Prostate gland (tissue), 2 donors: ENCODE results near the gene GAB2. TPM values are rescaled to one million over a fixed set of nuclear protein-coding genes. Genes with fewer than 3 reads are reported as not detected.

Experiments
- DNase-seq: peaks from one replicate; pipeline ENCODE4 v3.0.0-alpha.2; 2019; ENCODE audit warnings: low spot score
- H3K27ac ChIP-seq, 2 donors: fragments of 200-600 bp; sonication (generic); 2 replicates each; pipeline ENCODE4 v1.5.1; 2017 to 2019
- H3K27me3 ChIP-seq: fragments of 200-600 bp; sonication (generic); replicated peaks from 2 replicates; pipeline ENCODE4 v1.5.1; 2019; ENCODE audit not compliant: insufficient read depth
- H3K36me3 ChIP-seq, 2 donors: fragments of 200-600 bp; sonication (generic); 1 replicate in 1 of 2; 2 replicates in 1 of 2; pipeline versions ENCODE4 v1.5.1 to v1.8.1; 2017 to 2019
- H3K4me1 ChIP-seq: fragments of 200-600 bp; sonication (generic); replicated peaks from 2 replicates; pipeline ENCODE4 v1.5.1; 2019
- H3K4me3 ChIP-seq, 2 donors: fragments of 200-600 bp; sonication (generic); 2 replicates each; pipeline ENCODE4 v1.5.1; 2017 to 2019
- H3K9me3 ChIP-seq: fragments of 200-600 bp; sonication (generic); 2 replicates; pipeline ENCODE4 v1.5.1; 2017
- POLR2A ChIP-seq: fragments of 450-650 bp; IDR thresholded peaks from one replicate; pipeline ENCODE4 v1.6.1; 2016; ENCODE audit warnings: antibody characterized with exemption, mild to moderate bottlenecking
- POLR2AphosphoS5 ChIP-seq: sonication (generic); formaldehyde crosslinking; IDR thresholded peaks from one replicate; pipeline ENCODE4 v1.6.1; 2017; ENCODE audit warnings: antibody characterized with exemption
- WGBS: methylation state at CpG from one replicate; pipeline ENCODE4 v1.1.5; 2018; 5-methylcytosine and 5-hydroxymethylcytosine counted together
- intact Hi-C: fragments of 100-400 bp; cut with DNase I; formaldehyde crosslinking; loops from one replicate; pipeline ENCODE4 v1.14.2; 2022
- total RNA-seq, 2 donors: library from RNA; depleted of rRNA; stranded (reverse); fragments of >200 nt; gene quantifications; one replicate each; pipeline ENCODE4 v1.1.0, GENCODE V29; 2016
- TF ChIP-seq, protein P1 (sequence below), 4 experiments: fragments of 200-600 bp in 2 of 4; fragments of 450-650 bp in 2 of 4; sonication (generic) in 2 of 4; IDR thresholded peaks; 1 replicate in 3 of 4; 2 replicates in 1 of 4; pipeline ENCODE4 v1.5.1; 2016 to 2019; ENCODE audit warnings: antibody characterized with exemption in 4 of 4, mild to moderate bottlenecking in 2 of 4, moderate library complexity in 2 of 4

GAB2 gene
- total RNA-seq, 2 donors from 2014 or later, result 7.4 to 12.8 TPM

DNA sequence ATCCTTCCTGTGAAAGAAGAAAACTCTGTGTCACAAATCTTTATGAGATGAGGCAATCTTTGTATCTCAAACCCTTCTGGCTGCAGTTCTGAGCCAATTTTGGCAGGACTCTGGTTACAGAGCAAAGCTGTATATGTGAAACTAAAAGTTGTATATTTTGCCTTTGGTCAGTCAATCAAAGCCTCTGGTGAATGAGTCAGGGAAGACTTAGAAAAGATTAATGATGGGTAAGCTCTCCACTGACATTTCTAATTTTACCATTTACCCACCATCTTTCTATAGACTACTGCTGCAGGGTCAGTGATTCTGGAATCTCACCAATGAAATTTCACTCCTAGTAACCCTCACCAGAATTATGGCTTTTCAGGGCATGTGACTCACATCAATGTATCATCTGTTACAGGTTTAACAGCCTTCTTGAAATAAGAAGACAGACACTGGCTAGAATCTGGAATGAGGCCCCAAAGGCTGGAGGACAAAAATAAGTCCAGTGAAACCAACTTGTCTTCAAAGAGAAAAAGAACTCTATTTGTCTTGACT lies 185.6 kb downstream of the GAB2 start:
- intact Hi-C loops, result no loop called here
- Histone ChIP-seq H3K27me3 (no peaks in the 10 kb centered on the region), H3K27ac (no peak overlapping the region), H3K9me3 (no peaks in the 10 kb centered on the region), H3K36me3 (no peaks in the 10 kb centered on the region), H3K4me3 (no peak overlapping the region), H3K4me1 (no peaks in the 10 kb centered on the region)
- no peak for DNase-seq
- TF ChIP-seq, protein P1, sequence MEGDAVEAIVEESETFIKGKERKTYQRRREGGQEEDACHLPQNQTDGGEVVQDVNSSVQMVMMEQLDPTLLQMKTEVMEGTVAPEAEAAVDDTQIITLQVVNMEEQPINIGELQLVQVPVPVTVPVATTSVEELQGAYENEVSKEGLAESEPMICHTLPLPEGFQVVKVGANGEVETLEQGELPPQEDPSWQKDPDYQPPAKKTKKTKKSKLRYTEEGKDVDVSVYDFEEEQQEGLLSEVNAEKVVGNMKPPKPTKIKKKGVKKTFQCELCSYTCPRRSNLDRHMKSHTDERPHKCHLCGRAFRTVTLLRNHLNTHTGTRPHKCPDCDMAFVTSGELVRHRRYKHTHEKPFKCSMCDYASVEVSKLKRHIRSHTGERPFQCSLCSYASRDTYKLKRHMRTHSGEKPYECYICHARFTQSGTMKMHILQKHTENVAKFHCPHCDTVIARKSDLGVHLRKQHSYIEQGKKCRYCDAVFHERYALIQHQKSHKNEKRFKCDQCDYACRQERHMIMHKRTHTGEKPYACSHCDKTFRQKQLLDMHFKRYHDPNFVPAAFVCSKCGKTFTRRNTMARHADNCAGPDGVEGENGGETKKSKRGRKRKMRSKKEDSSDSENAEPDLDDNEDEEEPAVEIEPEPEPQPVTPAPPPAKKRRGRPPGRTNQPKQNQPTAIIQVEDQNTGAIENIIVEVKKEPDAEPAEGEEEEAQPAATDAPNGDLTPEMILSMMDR (IDR thresholded peaks at IDR 0.05), result no peak
- no peak for TF ChIP-seq POLR2AphosphoS5
- TF ChIP-seq POLR2A, result no peak

DNA sequence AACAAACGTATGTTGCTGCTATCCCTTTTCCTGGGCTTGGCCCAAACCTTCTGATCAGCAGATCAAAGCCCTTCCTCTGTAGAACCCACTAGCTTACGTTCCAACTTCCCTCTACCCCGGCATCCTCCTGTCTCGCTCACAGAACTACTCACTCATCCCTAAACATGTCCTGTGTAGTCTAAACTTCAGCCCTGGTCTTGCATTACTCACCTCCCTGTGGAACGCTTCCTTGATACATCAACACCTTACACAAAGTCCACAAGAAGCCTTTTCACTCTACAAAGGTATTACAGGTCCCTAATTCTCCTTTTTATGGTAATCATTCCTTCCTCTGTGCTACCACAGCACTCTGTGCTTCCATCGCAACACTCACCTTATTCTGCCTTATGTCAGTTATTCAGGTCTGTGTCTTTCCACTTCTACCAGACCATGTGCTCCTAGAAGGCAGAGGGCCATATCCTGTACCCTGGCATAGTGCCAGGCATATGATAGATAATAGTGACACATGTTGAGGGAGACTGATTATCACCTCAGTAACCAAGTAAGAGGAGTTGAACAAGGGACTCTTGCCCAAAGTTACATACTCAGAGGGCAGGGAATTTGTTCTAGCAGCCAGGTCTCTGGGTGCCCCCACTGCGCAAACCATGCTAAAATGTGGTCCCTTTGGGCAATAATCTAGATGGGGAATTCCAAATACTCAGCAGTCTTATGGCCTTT lies 187.3 kb downstream of the GAB2 start:
- Histone ChIP-seq H3K4me1 (no peaks in the 10 kb centered on the region), H3K4me3 (no peak overlapping the region), H3K9me3 (no peaks in the 10 kb centered on the region), H3K36me3 (no peaks in the 10 kb centered on the region), H3K27ac (no peak overlapping the region), H3K27me3 (no peaks in the 10 kb centered on the region)
- DNase-seq, result no peak
- intact Hi-C loops, result no loop called here
- TF ChIP-seq POLR2A, result no peak
- TF ChIP-seq, protein P1 (IDR thresholded peaks at IDR 0.05), result no peak
- TF ChIP-seq POLR2AphosphoS5, result no peak
- WGBS, result 86% methylated on average over 7 of the region's 7 CpGs

DNA sequence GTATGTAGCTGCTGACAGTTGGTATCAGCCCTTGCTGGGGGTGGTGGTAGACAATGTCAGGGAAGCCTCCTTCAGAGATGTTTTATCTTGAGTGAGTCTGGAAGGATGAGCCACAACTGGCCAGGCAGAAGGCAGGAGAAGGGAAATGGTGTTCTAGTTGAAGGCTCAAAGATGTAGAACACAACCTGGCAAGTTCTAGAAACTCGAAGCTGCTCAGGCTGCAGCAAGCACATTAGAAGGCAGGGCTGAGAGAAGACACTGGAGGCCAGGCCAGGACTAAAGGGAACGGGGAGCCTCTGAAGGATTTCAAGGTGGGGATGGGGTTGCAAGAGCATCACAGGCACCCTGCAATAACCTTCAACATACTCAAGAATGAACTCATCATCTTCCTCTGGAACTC lies 188.5 kb downstream of the GAB2 start:
- H3K27me3 ChIP-seq, result no peaks in the 10 kb centered on the region
- intact Hi-C loops, result loop anchor here (2.0 kb wide), 2 partner anchors 190 to 336 kb away; no protein-coding TSS in a partner anchor
- H3K27ac ChIP-seq, result no peak overlapping the region
- H3K4me3 ChIP-seq, result no peak overlapping the region
- no peak for DNase-seq
- TF ChIP-seq POLR2A (no peak), POLR2AphosphoS5 (no peak)
- TF ChIP-seq, protein P1 (IDR thresholded peaks at IDR 0.05), result no peak
- 92% methylated on average over 2 of the region's 2 CpGs for WGBS
- no peaks in the 10 kb centered on the region for H3K4me1 ChIP-seq
- no peaks in the 10 kb centered on the region for H3K9me3 ChIP-seq
- H3K36me3 ChIP-seq, result no peaks in the 10 kb centered on the region

GRCh38 chr11:78228467-78228866 lies 189.2 kb downstream of the GAB2 start:
- H3K27ac ChIP-seq, result no peak overlapping the region
- no peak for DNase-seq
- H3K4me3 ChIP-seq, result no peak overlapping the region
- no peaks in the 10 kb centered on the region for H3K9me3 ChIP-seq
- intact Hi-C loops, result loop anchor here (2.0 kb wide), 2 partner anchors 190 to 336 kb away; no protein-coding TSS in a partner anchor
- TF ChIP-seq, protein P1 (IDR thresholded peaks at IDR 0.05), result peak in 2 of 4 experiments; percentile 50 to 52
- TF ChIP-seq POLR2A, result no peak
- H3K27me3 ChIP-seq, result no peaks in the 10 kb centered on the region
- H3K4me1 ChIP-seq, result no peaks in the 10 kb centered on the region
- no peaks in the 10 kb centered on the region for H3K36me3 ChIP-seq
- 98% methylated on average over 3 of the region's 3 CpGs for WGBS

DNA sequence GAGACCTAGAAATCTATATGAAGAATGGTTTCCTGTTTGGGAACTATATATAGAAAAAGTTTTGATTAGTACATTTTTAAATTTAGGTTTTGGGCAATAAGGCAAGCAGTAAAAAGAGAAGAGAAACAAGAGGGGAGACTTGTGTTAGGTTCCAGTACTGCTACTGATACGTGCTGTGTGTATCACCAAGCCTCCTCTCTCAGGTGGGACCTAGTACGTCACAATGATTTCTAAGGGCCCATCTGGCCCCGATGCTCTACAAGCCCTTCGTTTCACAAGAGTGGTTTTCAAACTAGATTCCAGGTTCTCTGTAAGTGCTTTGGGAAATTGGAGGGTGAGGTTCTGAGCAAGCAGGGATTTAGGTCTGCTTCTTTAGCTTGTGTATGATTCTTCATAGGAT lies 189.7 kb downstream of the GAB2 start:
- Histone ChIP-seq H3K4me3 (no peak overlapping the region), H3K4me1 (no peaks in the 10 kb centered on the region), H3K27ac (no peak overlapping the region), H3K9me3 (no peaks in the 10 kb centered on the region), H3K27me3 (no peaks in the 10 kb centered on the region), H3K36me3 (no peaks in the 10 kb centered on the region)
- TF ChIP-seq POLR2A (no peak), POLR2AphosphoS5 (no peak)
- TF ChIP-seq, protein P1 (IDR thresholded peaks at IDR 0.05), result no peak
- DNase-seq, result no peak
- intact Hi-C loops, result loop anchor here (2.0 kb wide), 2 partner anchors 191 to 337 kb away; no protein-coding TSS in a partner anchor
- 89% methylated on average over 4 of the region's 4 CpGs for WGBS
